Neural progenitor cell (in vitro differentiated cells): Measurements from ENCODE around the gene LRCH4. TPM values are rescaled to one million over a fixed set of nuclear protein-coding genes. Genes with fewer than 3 reads are reported as not detected.
A peak's percentile ranks its signal among the peaks of the same experiment; 100 is the strongest.

Experiments used
- DNase-seq: peaks from one replicate; pipeline ENCODE4 v3.0.0-alpha.2; 2016; ENCODE audit warnings: low spot score
- H2AFZ ChIP-seq: fragments of 200-600 bp; sonication (generic); replicated peaks from 2 replicates; pipeline ENCODE4 v1.6.1; 2016; ENCODE audit warnings: antibody characterized with exemption
- H3F3A ChIP-seq: fragments of 200-600 bp; sonication (generic); 2 replicates; pipeline ENCODE4 v1.6.1; 2016; ENCODE audit warnings: antibody characterized with exemption, low read depth
- H3K27ac ChIP-seq: fragments of 200-600 bp; sonication (generic); 2 replicates; pipeline ENCODE4 v1.5.1; 2016; ENCODE audit warnings: mild to moderate bottlenecking
- H3K27me3 ChIP-seq: fragments of 200-600 bp; sonication (generic); 2 replicates; pipeline ENCODE4 v1.6.1; 2016; ENCODE audit warnings: mild to moderate bottlenecking, moderate library complexity
- H3K36me3 ChIP-seq: fragments of 200-600 bp; sonication (generic); 2 replicates; pipeline ENCODE4 v1.5.1; 2016
- H3K4me1 ChIP-seq: fragments of 200-600 bp; sonication (generic); 2 replicates; pipeline ENCODE4 v1.6.1; 2016; ENCODE audit warnings: mixed run types
- H3K4me2 ChIP-seq: fragments of 200-600 bp; sonication (generic); 2 replicates; pipeline ENCODE4 v1.6.1; 2016
- H3K4me3 ChIP-seq: fragments of 200-600 bp; sonication (generic); 2 replicates; pipeline ENCODE4 v1.5.1; 2016
- H3K79me2 ChIP-seq: fragments of 200-600 bp; sonication (generic); 2 replicates; pipeline ENCODE4 v1.6.1; 2016; ENCODE audit warnings: low read depth
- H3K9ac ChIP-seq: fragments of 200-600 bp; sonication (generic); 2 replicates; pipeline ENCODE4 v1.6.1; 2016
- H3K9me3 ChIP-seq: fragments of 200-600 bp; sonication (generic); 2 replicates; pipeline ENCODE4 v1.5.1; 2016; ENCODE audit warnings: low read depth
- H4K20me1 ChIP-seq: fragments of 200-600 bp; sonication (generic); 2 replicates; pipeline ENCODE4 v1.6.1; 2016; ENCODE audit warnings: low read depth
- H3K27ac Mint-ChIP-seq: 3 replicates; pipeline ENCODE4 v1.8.0; 2021; ENCODE audit warnings: mixed read lengths
- H3K27me3 Mint-ChIP-seq: 2 replicates; pipeline ENCODE4 v1.8.0; 2022; ENCODE audit warnings: low read depth, mild to moderate bottlenecking, inconsistent platforms, moderate library complexity, mixed read lengths; ENCODE audit not compliant: insufficient read depth
- H3K36me3 Mint-ChIP-seq: 3 replicates; pipeline ENCODE4 v1.8.0; 2021; ENCODE audit warnings: mixed read lengths
- H3K4me1 Mint-ChIP-seq: 3 replicates; pipeline ENCODE4 v1.8.0; 2021; ENCODE audit warnings: mixed read lengths
- H3K4me3 Mint-ChIP-seq: 3 replicates; pipeline ENCODE4 v1.8.0; 2021; ENCODE audit warnings: mild to moderate bottlenecking, moderate library complexity, mixed read lengths
- H3K9me3 Mint-ChIP-seq: 3 replicates; pipeline ENCODE4 v1.8.0; 2020; ENCODE audit warnings: mixed read lengths
- EZH2 ChIP-seq: fragments of 200-600 bp; sonication (generic); IDR thresholded peaks from 2 replicates; pipeline ENCODE4 v1.6.1; 2017; ENCODE audit warnings: antibody characterized with exemption, mild to moderate bottlenecking, moderate library complexity
- EZH2phosphoT487 ChIP-seq: fragments of 200-600 bp; sonication (generic); IDR thresholded peaks from 2 replicates; pipeline ENCODE4 v1.6.1; 2017; ENCODE audit warnings: antibody characterized with exemption
- total RNA-seq: library from RNA; depleted of rRNA; stranded (reverse); fragments of >200 nt; gene quantifications from 2 replicates; pipeline ENCODE4 v1.2.3, GENCODE V29; 2015; ENCODE audit warnings: low replicate concordance
- TF ChIP-seq, protein P1 (sequence below): fragments of 200-600 bp; sonication (generic); IDR thresholded peaks from 2 replicates; pipeline ENCODE4 v1.5.1; 2017; ENCODE audit warnings: antibody characterized with exemption, mild to moderate bottlenecking

Gene LRCH4
- total RNA-seq, 1 donor from 2014 or later, result 4.5 TPM

GRCh38 chr7:100629117-100629716 is 43.3 kb upstream of the LRCH4 start:
- H3K9me3 Mint-ChIP-seq, result peaks cover 2% of the 10 kb centered on the region
- H3K27me3 ChIP-seq, result peaks cover 57% of the 10 kb centered on the region
- no peak overlapping the region for H3K4me3 ChIP-seq
- no peak overlapping the region for H3K27ac Mint-ChIP-seq
- peaks cover 29% of the 10 kb centered on the region for H3K27me3 Mint-ChIP-seq
- DNase-seq, result peak; percentile 77
- TF ChIP-seq, protein P1, sequence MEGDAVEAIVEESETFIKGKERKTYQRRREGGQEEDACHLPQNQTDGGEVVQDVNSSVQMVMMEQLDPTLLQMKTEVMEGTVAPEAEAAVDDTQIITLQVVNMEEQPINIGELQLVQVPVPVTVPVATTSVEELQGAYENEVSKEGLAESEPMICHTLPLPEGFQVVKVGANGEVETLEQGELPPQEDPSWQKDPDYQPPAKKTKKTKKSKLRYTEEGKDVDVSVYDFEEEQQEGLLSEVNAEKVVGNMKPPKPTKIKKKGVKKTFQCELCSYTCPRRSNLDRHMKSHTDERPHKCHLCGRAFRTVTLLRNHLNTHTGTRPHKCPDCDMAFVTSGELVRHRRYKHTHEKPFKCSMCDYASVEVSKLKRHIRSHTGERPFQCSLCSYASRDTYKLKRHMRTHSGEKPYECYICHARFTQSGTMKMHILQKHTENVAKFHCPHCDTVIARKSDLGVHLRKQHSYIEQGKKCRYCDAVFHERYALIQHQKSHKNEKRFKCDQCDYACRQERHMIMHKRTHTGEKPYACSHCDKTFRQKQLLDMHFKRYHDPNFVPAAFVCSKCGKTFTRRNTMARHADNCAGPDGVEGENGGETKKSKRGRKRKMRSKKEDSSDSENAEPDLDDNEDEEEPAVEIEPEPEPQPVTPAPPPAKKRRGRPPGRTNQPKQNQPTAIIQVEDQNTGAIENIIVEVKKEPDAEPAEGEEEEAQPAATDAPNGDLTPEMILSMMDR, result peak; percentile 68
- TF ChIP-seq EZH2, result no peak
- H3K9me3 ChIP-seq, result no peaks in the 10 kb centered on the region
- no peaks in the 10 kb centered on the region for H4K20me1 ChIP-seq
- H3K27ac ChIP-seq, result no peak overlapping the region
- H3K4me1 ChIP-seq, result peaks cover 4% of the 10 kb centered on the region
- H3K36me3 ChIP-seq, result no peaks in the 10 kb centered on the region
- H3K4me1 Mint-ChIP-seq, result peaks cover 22% of the 10 kb centered on the region
- H3K4me2 ChIP-seq, result no peak overlapping the region
- no peak overlapping the region for H2AFZ ChIP-seq
- H3K36me3 Mint-ChIP-seq, result no peaks in the 10 kb centered on the region
- H3K9ac ChIP-seq, result no peak overlapping the region
- H3F3A ChIP-seq, result peaks cover 6% of the 10 kb centered on the region
- H3K79me2 ChIP-seq, result no peaks in the 10 kb centered on the region
- no peak overlapping the region for H3K4me3 Mint-ChIP-seq

DNA sequence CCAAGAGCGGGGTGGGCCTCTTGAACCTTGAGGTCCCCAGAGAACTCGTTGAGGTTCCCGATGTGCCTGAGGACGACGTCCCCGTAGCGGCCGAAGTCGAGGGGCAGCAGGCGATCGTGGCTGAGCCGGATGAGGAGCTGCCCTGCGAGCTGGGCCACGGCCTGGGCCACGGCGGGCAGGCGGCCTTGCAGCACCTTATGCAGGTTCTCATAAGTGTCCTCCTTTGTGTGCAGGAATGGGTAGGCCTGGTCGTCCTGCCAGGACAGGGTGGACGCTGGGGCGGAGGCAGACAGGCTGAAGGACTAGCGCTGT is 41.3 kb upstream of the LRCH4 start:
- no peak overlapping the region for H3K27ac ChIP-seq
- no peak overlapping the region for H3K4me3 ChIP-seq
- peaks cover 25% of the 10 kb centered on the region for H3K27me3 Mint-ChIP-seq
- no peaks in the 10 kb centered on the region for H4K20me1 ChIP-seq
- no peaks in the 10 kb centered on the region for H3K36me3 ChIP-seq
- no peaks in the 10 kb centered on the region for H3K9me3 ChIP-seq
- TF ChIP-seq EZH2phosphoT487 (no peak), EZH2 (no peak)
- TF ChIP-seq, protein P1, result no peak
- H3K4me1 Mint-ChIP-seq, result peaks cover 14% of the 10 kb centered on the region
- H3K79me2 ChIP-seq, result no peaks in the 10 kb centered on the region
- H3K9ac ChIP-seq, result no peak overlapping the region
- H3K9me3 Mint-ChIP-seq, result no peaks in the 10 kb centered on the region
- H3K27me3 ChIP-seq, result peaks cover 36% of the 10 kb centered on the region
- no peak for DNase-seq
- no peak overlapping the region for H2AFZ ChIP-seq
- no peak overlapping the region for H3K27ac Mint-ChIP-seq
- H3K4me2 ChIP-seq, result peak overlapping the region; percentile 76
- H3K4me1 ChIP-seq, result no peaks in the 10 kb centered on the region
- H3K36me3 Mint-ChIP-seq, result no peaks in the 10 kb centered on the region
- no peaks in the 10 kb centered on the region for H3F3A ChIP-seq
- peak overlapping the region; percentile 52 for H3K4me3 Mint-ChIP-seq

- Histone ChIP-seq H3K4me2 (peak overlapping the region; percentile 76), H3K36me3 (no peaks in the 10 kb centered on the region), H3K27ac (no peak overlapping the region), H4K20me1 (no peaks in the 10 kb centered on the region), H3K27me3 (peaks cover 31% of the 10 kb centered on the region), H3F3A (no peaks in the 10 kb centered on the region), H3K4me3 (peak overlapping the region; percentile 43), H3K9ac (no peak overlapping the region), H3K4me1 (no peaks in the 10 kb centered on the region), H3K79me2 (no peaks in the 10 kb centered on the region), H3K9me3 (no peaks in the 10 kb centered on the region), H2AFZ (no peak overlapping the region)
- H3K27ac Mint-ChIP-seq, result no peak overlapping the region
- DNase-seq, result peak; percentile 89
- H3K27me3 Mint-ChIP-seq, result peaks cover 25% of the 10 kb centered on the region
- H3K36me3 Mint-ChIP-seq, result no peaks in the 10 kb centered on the region
- H3K4me3 Mint-ChIP-seq, result peak overlapping the region; percentile 72
- H3K9me3 Mint-ChIP-seq, result no peaks in the 10 kb centered on the region
- peaks cover 14% of the 10 kb centered on the region for H3K4me1 Mint-ChIP-seq
- TF ChIP-seq EZH2 (no peak), EZH2phosphoT487 (no peak)
- TF ChIP-seq, protein P1, result no peak
Measured at GRCh38 chr7:100626530-100627237, 40.8 kb upstream of the LRCH4 start.
